GM12878 (cell line): ENCODE data around the gene PAOX. TPM values are rescaled to one million over a fixed set of nuclear protein-coding genes. Genes with fewer than 3 reads are reported as not detected.

Experiments used
- BMI1 ChIP-seq: fragments of 450-650 bp; IDR thresholded peaks from 2 replicates; pipeline ENCODE4 v1.6.1; 2016; ENCODE audit warnings: mild to moderate bottlenecking, moderate library complexity, borderline replicate concordance
- CHD4 ChIP-seq: fragments of 200-600 bp; sonication (generic); IDR thresholded peaks from 2 replicates; pipeline ENCODE4 v1.6.1; 2016; ENCODE audit warnings: mild to moderate bottlenecking
- CTCF ChIP-seq, 3 experiments: IDR thresholded peaks in 2 of 3; conservative IDR thresholded peaks in 1 of 3; 2 replicates each; pipeline ENCODE4 v1.5.1; 2011; ENCODE audit warnings: low read depth in 3 of 3, low read length in 3 of 3, mild to moderate bottlenecking in 3 of 3, control low read depth in 2 of 3, moderate library complexity in 2 of 3, inconsistent platforms in 1 of 3, mixed read lengths in 1 of 3; ENCODE audit not compliant: control insufficient read depth in 2 of 3, insufficient read depth in 1 of 3; ENCODE audit errors: extremely low read depth in 1 of 3
- EZH2 ChIP-seq: IDR thresholded peaks from 2 replicates; pipeline ENCODE4 v1.6.1; 2012; ENCODE audit warnings: low read depth, mild to moderate bottlenecking, control low read depth, inconsistent platforms, low read length, borderline replicate concordance; ENCODE audit not compliant: control insufficient read depth
- GABPA ChIP-seq: IDR thresholded peaks from 2 replicates; pipeline ENCODE4 v1.6.1; 2014; ENCODE audit warnings: antibody characterized with exemption, low read depth, mild to moderate bottlenecking, inconsistent platforms
- HDAC2 ChIP-seq: fragments of 200-600 bp; sonication (generic); IDR thresholded peaks from 2 replicates; pipeline ENCODE4 v1.6.1; 2017
- IKZF1 ChIP-seq: fragments of 450-650 bp; conservative IDR thresholded peaks from 2 replicates; pipeline ENCODE4 v1.6.1; 2017; ENCODE audit warnings: antibody characterized with exemption, mild to moderate bottlenecking
- JUND ChIP-seq: IDR thresholded peaks from 2 replicates; pipeline ENCODE4 v1.6.1; 2012; ENCODE audit warnings: low read depth, mild to moderate bottlenecking, low read length, improper control_type of control experiment, moderate library complexity
- MTA2 ChIP-seq: fragments of 450-650 bp; IDR thresholded peaks from 2 replicates; pipeline ENCODE4 v1.6.1; 2016; ENCODE audit warnings: low read depth, mild to moderate bottlenecking, moderate library complexity
- NFXL1 ChIP-seq: fragments of 450-650 bp; IDR thresholded peaks from 2 replicates; pipeline ENCODE4 v1.6.1; 2017; ENCODE audit warnings: antibody characterized with exemption, mild to moderate bottlenecking, borderline replicate concordance
- RAD51 ChIP-seq: fragments of 450-650 bp; IDR thresholded peaks from 2 replicates; pipeline ENCODE4 v1.6.1; 2016; ENCODE audit warnings: moderate library complexity, mild to moderate bottlenecking, inconsistent platforms
- RCOR1 ChIP-seq: conservative IDR thresholded peaks from 2 replicates; pipeline ENCODE4 v1.6.1; 2012; ENCODE audit warnings: low read depth, low read length, improper control_type of control experiment
- SIN3A ChIP-seq: IDR thresholded peaks from 2 replicates; pipeline ENCODE4 v1.6.1; 2012; ENCODE audit warnings: low read depth, low read length, improper control_type of control experiment
- STAT1 ChIP-seq: fragments of 450-650 bp; conservative IDR thresholded peaks from 2 replicates; pipeline ENCODE4 v1.6.1; 2014; ENCODE audit warnings: antibody characterized with exemption, mild to moderate bottlenecking
- ZNF207 ChIP-seq: fragments of 450-650 bp; IDR thresholded peaks from 2 replicates; pipeline ENCODE4 v1.6.1; 2014; ENCODE audit warnings: antibody characterized with exemption, mild to moderate bottlenecking, borderline replicate concordance
- ZNF622 ChIP-seq: fragments of 450-650 bp; IDR thresholded peaks from 2 replicates; pipeline ENCODE4 v1.6.1; 2017; ENCODE audit warnings: mild to moderate bottlenecking, inconsistent platforms
- polyA plus RNA-seq, 11 experiments: library from polyadenylated mRNA; depleted of rRNA in 4 of 11; unstranded in 6 of 11; stranded (reverse) in 5 of 11; fragments of >200 nt; fragmentation: Nextera tagmentation in 4 of 11; fragmentation: Illumina TruSeq in 1 of 11; extraction: Ambion mirVana in 4 of 11; extraction: Trizol in 1 of 11; gene quantifications; 1 replicate in 1 of 11; 2 replicates in 10 of 11; pipeline versions ENCODE4 v1.2.1 to v1.2.3, GENCODE V29; 2011 to 2016; ENCODE audit warnings: inconsistent platforms in 2 of 11, missing spikeins in 2 of 11, low read depth in 1 of 11
- total RNA-seq, 4 experiments: library from RNA; depleted of rRNA in 3 of 4; stranded (reverse); fragments of >200 nt in 3 of 4; fragmentation: Illumina TruSeq in 1 of 4; extraction: Trizol in 1 of 4; gene quantifications; 2 replicates each; pipeline versions ENCODE4 v1.2.1 to v1.2.3, GENCODE V29; 2013 to 2021
- TF ChIP-seq, protein P1 (sequence below): fragments of 450-650 bp; IDR thresholded peaks from 2 replicates; pipeline ENCODE4 v1.6.1; 2017; ENCODE audit warnings: mild to moderate bottlenecking, moderate library complexity
- TF ChIP-seq, protein P2 (sequence below): IDR thresholded peaks from 2 replicates; pipeline ENCODE4 v1.6.1; 2011; ENCODE audit warnings: low read depth, mild to moderate bottlenecking, low read length, moderate library complexity, borderline replicate concordance; ENCODE audit errors: extremely low read depth
- TF ChIP-seq, protein P3 (sequence below): fragments of 450-650 bp; formaldehyde crosslinking; IDR thresholded peaks from 2 replicates; pipeline ENCODE4 v1.4.0; 2022; ENCODE audit warnings: mild to moderate bottlenecking, moderate library complexity
- TF ChIP-seq, protein P4 (sequence below): IDR thresholded peaks from 2 replicates; pipeline ENCODE4 v1.6.1; 2012; ENCODE audit warnings: low read depth, low read length, improper control_type of control experiment

PAOX gene
- total and polyA plus RNA-seq, 10 of the 15 experiments (the other 5 are each of a cell fraction or from before 2014, with no cell fraction given) = 1.2 to 22.2 (median 10.5) TPM

DNA sequence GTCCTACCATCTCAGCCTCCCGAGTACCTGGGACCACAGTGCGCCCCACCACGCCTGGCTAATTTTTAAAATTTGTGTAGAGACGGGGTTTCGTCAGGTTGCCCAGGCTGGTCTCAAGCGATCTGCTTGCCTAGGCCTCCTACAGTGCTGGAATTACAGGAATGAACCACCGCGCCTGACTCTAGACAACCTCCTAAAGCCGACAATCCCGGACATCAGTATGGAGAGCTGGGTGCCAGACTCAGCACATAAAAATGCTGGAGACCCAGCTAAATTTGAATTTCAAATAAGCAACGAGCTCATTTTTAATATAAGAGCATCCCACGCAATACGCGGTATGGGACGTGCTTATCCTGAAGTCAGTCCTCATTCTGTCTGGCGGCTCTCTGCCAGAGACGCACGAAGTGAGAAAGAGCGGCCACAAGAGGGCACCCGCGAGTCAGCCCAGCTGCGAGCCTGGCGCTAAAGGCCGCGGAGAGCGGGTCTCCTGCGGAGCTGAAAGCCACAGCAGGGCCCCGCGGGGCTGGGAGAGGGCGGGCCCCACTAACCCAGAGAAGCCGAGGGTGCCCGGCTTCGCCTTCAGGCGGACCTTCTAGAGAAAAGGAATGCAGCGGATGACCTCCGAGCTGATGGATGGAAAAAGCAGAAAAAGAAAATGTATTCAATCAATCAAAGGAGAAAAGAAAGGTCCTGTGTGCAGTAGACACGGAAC lies 49.4 kb upstream of the PAOX start (continued):
- TF ChIP-seq, protein P1, sequence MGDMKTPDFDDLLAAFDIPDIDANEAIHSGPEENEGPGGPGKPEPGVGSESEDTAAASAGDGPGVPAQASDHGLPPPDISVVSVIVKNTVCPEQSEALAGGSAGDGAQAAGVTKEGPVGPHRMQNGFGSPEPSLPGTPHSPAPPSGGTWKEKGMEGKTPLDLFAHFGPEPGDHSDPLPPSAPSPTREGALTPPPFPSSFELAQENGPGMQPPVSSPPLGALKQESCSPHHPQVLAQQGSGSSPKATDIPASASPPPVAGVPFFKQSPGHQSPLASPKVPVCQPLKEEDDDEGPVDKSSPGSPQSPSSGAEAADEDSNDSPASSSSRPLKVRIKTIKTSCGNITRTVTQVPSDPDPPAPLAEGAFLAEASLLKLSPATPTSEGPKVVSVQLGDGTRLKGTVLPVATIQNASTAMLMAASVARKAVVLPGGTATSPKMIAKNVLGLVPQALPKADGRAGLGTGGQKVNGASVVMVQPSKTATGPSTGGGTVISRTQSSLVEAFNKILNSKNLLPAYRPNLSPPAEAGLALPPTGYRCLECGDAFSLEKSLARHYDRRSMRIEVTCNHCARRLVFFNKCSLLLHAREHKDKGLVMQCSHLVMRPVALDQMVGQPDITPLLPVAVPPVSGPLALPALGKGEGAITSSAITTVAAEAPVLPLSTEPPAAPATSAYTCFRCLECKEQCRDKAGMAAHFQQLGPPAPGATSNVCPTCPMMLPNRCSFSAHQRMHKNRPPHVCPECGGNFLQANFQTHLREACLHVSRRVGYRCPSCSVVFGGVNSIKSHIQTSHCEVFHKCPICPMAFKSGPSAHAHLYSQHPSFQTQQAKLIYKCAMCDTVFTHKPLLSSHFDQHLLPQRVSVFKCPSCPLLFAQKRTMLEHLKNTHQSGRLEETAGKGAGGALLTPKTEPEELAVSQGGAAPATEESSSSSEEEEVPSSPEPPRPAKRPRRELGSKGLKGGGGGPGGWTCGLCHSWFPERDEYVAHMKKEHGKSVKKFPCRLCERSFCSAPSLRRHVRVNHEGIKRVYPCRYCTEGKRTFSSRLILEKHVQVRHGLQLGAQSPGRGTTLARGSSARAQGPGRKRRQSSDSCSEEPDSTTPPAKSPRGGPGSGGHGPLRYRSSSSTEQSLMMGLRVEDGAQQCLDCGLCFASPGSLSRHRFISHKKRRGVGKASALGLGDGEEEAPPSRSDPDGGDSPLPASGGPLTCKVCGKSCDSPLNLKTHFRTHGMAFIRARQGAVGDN = no peak
- TF ChIP-seq ZNF622 (no peak), CTCF (IDR thresholded peaks at IDR 0.05 in 2 of 3, conservative IDR thresholded peaks at IDR 0.05 in 1 of 3; ENCODE audit: control insufficient read depth in 2 of 3, extremely low read depth in 1 of 3, insufficient read depth in 1 of 3, low read depth in 3 of 3, low read length in 3 of 3) (peak; percentile 92 to 95 (median 93)), SIN3A (no peak), BMI1 (no peak), STAT1 (no peak; the same call in 1 of the 2 replicates), EZH2 (no peak), JUND (no peak), RCOR1 (no peak), RAD51 (no peak), HDAC2 (no peak), ZNF207 (no peak), MTA2 (no peak), GABPA (no peak), CHD4 (no peak), IKZF1 (no peak), NFXL1 (no peak)
- TF ChIP-seq, protein P2, sequence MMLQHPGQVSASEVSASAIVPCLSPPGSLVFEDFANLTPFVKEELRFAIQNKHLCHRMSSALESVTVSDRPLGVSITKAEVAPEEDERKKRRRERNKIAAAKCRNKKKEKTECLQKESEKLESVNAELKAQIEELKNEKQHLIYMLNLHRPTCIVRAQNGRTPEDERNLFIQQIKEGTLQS = no peak
- TF ChIP-seq, protein P3, sequence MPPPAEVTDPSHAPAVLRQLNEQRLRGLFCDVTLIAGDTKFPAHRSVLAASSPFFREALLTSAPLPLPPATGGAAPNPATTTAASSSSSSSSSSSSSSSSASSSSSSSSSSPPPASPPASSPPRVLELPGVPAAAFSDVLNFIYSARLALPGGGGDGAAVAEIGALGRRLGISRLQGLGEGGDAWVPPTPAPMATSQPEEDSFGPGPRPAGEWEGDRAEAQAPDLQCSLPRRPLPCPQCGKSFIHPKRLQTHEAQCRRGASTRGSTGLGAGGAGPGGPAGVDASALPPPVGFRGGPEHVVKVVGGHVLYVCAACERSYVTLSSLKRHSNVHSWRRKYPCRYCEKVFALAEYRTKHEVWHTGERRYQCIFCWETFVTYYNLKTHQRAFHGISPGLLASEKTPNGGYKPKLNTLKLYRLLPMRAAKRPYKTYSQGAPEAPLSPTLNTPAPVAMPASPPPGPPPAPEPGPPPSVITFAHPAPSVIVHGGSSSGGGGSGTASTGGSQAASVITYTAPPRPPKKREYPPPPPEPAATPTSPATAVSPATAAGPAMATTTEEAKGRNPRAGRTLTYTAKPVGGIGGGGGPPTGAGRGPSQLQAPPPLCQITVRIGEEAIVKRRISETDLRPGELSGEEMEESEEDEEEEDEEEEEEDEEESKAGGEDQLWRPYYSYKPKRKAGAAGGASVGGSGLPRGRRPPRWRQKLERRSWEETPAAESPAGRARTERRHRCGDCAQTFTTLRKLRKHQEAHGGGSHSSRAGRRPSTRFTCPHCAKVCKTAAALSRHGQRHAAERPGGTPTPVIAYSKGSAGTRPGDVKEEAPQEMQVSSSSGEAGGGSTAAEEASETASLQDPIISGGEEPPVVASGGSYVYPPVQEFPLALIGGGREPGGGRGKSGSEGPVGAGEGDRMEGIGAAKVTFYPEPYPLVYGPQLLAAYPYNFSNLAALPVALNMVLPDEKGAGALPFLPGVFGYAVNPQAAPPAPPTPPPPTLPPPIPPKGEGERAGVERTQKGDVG (CRISPR knock-in tag) = no peak
- TF ChIP-seq, protein P4, sequence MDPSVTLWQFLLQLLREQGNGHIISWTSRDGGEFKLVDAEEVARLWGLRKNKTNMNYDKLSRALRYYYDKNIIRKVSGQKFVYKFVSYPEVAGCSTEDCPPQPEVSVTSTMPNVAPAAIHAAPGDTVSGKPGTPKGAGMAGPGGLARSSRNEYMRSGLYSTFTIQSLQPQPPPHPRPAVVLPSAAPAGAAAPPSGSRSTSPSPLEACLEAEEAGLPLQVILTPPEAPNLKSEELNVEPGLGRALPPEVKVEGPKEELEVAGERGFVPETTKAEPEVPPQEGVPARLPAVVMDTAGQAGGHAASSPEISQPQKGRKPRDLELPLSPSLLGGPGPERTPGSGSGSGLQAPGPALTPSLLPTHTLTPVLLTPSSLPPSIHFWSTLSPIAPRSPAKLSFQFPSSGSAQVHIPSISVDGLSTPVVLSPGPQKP = no peak
